GM18907 (cell line): ENCODE data around the gene KLRB1.
A peak's percentile ranks its signal among the peaks of the same experiment; 100 is the strongest.
"Not testable (repeated sequence)": the region's sequence is repeated elsewhere in the genome, so short reads cannot be mapped to it uniquely, and the experiment has no call there.

ENCODE experiments used
- ATAC-seq: cut with Tn5 transposase; IDR thresholded peaks from one replicate; pipeline ENCODE4 v1.9.1; 2021; ENCODE audit warnings: mild to moderate bottlenecking, moderate library complexity; ENCODE audit not compliant: unreplicated experiment

KLRB1 gene

GRCh38 chr12:9607716-9608115, at the start of gene KLRB1:
Gene KLRB1 (minus strand): TSS chr12:9607916. CDS start chr12:9607839, 77 bp downstream.
- no peak for ATAC-seq

- no peak for ATAC-seq
Measured at GRCh38 chr12:9651265-9651729, 43.6 kb upstream of the KLRB1 start.

GRCh38 chr12:9650151-9650576, 42.4 kb upstream of the KLRB1 start:
- no peak for ATAC-seq

- ATAC-seq: peak; percentile 16
Measured at GRCh38 chr12:9649532-9649940, 41.8 kb upstream of the KLRB1 start.

GRCh38 chr12:9648701-9649531, 41.2 kb upstream of the KLRB1 start:
- ATAC-seq: no peak

GRCh38 chr12:9647825-9648700, 40.3 kb upstream of the KLRB1 start:
- peak; percentile 80 for ATAC-seq

- no peak for ATAC-seq
Measured at GRCh38 chr12:9646794-9647781, 39.4 kb upstream of the KLRB1 start.

GRCh38 chr12:9644985-9645551, 37.4 kb upstream of the KLRB1 start:
- not testable (repeated sequence) for ATAC-seq

- no peak for ATAC-seq
Measured at GRCh38 chr12:9643266-9643660, 35.5 kb upstream of the KLRB1 start.

- ATAC-seq: no peak
Measured at GRCh38 chr12:9642606-9643265, 35.0 kb upstream of the KLRB1 start.

- no peak for ATAC-seq
Measured at GRCh38 chr12:9640024-9640423, 32.3 kb upstream of the KLRB1 start.

- ATAC-seq: no peak
Measured at GRCh38 chr12:9636851-9637206, 29.1 kb upstream of the KLRB1 start.

- ATAC-seq: no peak
Measured at GRCh38 chr12:9636150-9636850, 28.6 kb upstream of the KLRB1 start.

- ATAC-seq: no peak
Measured at GRCh38 chr12:9634969-9635754, 27.4 kb upstream of the KLRB1 start.

- peak; percentile 60 for ATAC-seq
Measured at GRCh38 chr12:9634177-9634803, 26.6 kb upstream of the KLRB1 start.

- no peak for ATAC-seq
Measured at GRCh38 chr12:9632766-9633165, 25.1 kb upstream of the KLRB1 start.

GRCh38 chr12:9626821-9627220, 19.1 kb upstream of the KLRB1 start:
- no peak for ATAC-seq

- ATAC-seq: no peak
Measured at GRCh38 chr12:9626291-9626690, 18.6 kb upstream of the KLRB1 start.
